Measurements from ENCODE around the gene STX18.
"Not testable (repeated sequence)": the region's sequence is repeated elsewhere in the genome, so short reads cannot be mapped to it uniquely, and the experiment has no call there.

The STX18 gene

DNA sequence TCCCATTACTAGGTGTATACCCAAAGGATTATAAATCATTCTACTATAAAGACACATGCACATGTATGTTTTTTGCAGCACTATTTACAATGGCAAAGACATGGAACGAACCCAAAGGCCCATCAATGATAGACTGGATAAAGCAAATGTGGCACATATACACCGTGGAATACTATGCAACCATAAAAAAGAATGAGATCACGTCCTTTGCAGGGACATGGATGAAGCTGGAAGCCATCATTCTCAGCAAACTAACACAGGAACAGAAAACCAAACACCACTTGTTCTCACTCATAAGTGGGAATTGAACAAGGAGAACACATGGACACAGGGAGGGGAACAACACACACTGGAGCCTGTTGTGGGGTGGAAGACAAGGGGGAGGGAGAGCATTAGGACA lies 31.2 kb downstream of the STX18 start:
- DNase-seq: not testable (repeated sequence)

DNA sequence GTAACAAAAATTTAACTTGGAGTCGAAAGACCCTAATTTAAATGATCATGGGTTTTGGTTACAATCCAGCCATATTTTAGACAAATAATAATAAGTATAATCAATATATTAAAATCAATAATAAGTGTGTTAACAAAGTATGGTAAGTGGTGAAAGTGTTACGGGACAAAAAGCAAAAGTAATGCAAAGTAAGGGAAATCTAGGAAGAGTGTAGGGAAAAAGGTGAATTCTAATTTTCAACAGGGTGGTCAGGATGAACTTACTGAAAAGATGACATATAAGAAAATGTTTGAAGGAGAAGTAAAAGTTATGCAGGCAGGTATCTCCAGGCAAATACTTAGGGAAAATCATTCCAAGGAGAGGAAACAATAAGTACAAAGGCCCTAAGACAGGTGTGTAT lies 32.3 kb downstream of the STX18 start:
- DNase-seq: no peak

DNA sequence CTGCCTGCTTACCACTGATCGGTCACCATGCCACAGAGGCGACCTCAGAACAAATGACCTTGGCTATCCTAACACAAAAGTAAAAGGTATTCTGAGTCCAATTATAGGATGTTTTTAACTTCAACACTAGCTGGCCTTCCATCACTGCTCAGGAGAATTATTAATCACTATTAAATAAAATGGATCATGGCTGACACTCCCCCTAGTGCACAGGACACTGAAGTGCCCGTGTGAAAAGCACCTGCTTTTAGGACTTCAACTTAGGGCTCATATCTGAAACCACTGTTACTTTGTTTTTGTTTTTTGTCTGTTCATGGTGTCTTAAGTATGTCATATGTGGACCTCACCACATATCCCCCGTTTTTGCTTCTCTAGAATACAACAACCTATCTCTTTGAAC lies 33.9 kb downstream of the STX18 start:
- DNase-seq: no peak

DNA sequence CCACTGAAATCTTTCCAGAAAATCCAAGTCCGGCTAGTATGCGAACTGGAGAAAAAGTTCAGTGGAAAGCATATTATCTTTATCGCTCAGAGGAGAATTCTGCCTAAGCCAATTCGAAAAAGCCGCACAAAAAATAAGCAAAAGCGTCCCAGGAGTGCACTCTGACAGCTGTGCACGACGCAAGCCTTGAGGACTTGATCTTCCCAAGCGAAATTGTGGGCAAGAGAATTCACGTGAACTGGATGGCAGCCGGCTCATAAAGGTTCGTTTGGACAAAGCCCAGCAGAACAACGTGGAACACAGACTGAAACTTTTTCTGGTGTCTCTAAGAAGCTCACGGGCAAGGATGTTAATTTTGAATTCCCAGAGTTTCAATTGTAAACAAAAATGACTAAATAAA lies 34.4 kb downstream of the STX18 start:
- no peak for DNase-seq

DNA sequence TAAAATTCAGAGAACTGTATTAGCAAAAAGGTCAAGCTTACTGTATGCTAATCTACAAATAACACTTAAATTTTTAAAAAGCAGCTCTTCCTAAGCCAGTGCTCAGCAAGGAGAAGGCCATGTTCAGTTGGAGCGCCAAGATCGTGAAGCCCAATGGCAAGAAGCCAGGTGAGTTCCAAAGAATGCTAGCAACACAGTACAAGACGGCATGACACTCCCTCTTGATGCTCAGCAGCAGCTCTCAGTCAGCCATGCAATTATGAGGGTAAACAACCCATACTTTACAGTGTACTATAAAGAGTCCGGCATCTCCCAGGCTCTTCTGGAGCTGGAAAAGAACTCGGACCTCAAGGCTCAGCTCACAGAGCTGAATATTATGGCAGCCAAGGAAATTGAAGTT lies 34.9 kb downstream of the STX18 start:
- DNase-seq: peak in 1 of 56 donors; percentile 10

DNA sequence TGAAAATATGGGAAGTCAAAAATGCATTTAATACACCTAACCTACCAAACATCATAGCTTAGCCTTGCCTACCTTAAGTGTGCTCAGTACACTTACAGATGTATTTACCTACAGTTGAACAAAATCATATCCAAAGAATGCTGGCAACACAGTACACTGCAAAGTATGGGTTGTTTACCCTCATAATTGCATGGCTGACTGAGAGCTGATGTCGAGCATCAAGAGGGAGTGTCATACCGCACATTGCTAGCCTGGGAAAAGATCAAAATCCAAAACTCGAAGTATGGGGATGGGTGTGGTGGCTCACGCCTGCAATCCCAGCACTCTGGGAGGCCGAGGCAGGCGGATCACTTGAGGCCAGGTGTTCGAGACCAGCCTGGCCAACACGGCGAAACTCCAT lies 36.6 kb downstream of the STX18 start:
- not testable (repeated sequence) for DNase-seq

DNA sequence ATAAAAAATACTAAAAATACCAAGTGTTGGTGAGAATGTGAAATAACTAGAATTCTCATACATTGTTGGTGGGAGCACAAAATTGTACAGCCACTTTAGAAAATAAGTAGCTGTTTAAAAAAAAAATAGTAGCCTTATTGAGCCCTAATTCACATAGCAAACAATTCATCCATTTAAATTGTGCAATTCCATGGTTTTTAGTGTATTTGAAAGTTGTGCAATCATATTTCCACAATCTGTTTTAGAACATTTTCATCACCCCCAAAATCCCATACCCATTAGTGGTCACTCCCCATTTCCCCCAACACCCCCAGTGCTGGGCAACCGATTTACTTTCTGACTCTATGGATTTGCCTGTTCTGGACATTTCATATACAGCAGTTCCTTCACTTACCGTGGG lies 37.1 kb downstream of the STX18 start:
- no peak for DNase-seq

DNA sequence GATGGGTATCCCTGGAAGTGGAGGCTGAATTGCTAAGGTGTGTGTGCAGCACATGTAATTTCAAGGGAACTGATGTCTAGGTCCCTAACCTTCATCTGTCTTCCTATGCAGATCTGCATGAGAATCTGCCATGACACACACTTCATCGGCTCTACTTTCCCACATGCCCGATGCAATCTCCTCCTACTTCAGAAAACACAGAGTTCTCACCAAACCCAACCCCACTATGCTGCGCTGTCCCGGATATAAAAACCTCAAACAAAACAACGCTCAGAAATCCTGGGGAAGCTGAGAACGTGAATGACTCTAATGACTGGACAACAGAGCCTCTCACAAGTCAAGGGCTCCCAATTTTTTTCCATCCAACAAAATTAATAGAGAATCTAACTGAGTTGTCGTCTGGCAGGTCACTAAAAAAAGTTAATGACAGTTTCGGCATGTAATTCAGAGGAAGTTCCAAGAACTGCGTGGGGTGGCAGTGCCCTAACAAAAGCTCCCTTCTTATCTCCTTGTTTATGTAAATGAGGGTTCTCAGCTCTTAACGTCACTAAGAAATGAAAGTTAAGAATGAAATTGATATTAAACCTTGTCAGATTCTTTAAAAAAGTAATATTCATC lies 39.0 kb downstream of the STX18 start:
- DNase-seq: no peak

DNA sequence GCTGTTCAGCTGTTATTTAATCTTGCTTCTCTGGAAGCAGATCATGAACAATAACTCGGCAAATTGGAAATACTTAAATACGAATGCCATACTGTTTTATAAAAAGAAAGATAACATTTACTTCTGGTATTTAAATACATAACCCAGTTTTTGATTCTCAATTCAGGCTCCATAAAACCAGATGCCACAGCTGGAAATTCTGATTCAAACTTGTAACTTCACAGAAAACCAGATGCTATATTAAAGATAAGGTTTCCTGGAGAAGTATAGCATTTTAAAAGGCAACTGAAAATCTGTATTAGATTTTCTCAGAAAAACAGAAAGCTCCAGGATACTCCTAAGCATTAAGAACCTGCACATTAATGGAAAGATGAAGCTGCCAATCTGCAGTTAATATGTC lies 40.2 kb downstream of the STX18 start:
- DNase-seq: no peak

DNA sequence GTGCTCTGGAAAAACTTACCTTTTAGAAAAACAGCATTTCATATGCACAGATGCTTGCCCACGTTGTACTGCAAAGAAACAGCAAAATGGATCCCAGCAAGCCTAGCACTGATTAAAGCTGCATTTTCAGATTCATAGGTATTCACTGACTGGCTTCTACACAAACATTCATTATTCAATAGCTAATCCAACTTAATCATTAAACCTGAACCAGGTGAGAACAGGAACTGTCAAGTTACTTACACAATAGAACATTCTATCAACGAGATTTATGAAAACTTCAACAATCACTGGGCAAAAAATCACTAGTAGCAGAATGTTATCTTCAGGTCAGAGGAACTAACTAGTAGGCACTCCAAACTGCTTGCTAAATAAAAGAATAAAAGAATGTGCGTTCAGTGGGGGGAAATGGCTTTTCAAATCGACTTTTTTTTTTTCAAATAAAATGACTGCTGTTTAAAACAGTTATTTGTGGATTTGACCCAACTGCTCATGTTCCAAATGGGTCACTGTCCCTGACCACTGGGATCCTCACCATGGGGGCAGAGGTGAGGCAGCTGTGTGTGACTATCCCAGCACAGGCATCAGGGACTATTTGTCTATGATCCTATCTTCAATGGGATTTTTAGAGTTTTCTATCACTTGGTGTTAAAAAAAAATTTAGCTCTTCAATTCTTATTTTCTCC lies 42.3 kb downstream of the STX18 start:
- no peak for DNase-seq

DNA sequence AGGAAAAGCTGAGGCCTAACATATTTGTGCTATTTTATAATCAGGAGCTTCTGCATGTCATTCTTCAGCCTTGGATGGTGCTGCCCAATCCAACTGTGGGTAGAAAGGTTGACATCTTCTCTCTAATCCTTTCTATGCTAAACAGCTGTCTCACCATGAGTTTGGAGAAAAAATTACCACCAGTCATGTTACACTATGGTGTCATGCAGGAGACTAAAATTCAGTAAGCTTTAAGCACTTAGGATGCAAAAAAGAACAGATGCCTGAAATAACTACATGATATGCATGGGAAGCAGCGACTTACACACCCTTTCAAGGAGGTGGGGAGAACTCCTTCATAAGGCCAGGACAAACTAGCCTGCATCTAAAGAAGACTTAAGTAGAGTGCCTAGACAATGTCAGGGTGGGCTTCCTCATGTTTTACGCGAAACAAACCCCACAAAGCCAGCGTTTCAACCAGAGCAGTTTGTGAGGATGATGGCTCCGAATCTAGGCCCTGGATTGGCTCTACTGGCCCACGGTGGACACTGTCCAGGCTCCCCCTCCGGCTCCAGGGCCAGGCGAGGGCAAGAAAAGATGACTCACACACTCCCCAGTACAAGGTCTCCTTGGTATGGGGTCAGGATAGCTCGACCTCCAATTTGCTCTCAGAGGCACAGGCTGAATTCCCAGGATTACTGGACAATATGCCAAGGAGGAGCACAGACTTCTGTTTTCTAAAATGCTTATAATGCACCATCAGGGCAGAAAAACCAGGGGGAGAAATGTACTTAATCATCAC lies 45.1 kb downstream of the STX18 start:
- no peak for DNase-seq

DNA sequence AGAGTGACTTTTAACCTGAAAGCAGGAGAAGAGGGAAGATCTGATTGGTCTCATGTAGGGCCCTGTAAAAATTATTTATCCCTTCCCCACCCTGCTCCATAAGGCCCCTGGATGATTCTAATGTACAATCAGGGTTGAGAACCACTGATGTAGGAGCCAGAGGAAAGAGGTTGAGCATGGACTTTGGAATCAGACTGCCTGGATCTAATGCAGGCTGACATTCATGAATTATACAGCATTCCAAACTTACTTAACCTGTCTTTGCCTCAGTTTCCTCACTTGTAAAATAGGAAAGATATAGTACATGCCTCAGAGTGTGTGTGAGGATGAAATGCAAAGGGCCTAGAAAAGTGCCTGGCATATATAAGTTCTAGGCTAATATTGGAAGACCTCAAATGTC lies 47.0 kb downstream of the STX18 start:
- DNase-seq: no peak

DNA sequence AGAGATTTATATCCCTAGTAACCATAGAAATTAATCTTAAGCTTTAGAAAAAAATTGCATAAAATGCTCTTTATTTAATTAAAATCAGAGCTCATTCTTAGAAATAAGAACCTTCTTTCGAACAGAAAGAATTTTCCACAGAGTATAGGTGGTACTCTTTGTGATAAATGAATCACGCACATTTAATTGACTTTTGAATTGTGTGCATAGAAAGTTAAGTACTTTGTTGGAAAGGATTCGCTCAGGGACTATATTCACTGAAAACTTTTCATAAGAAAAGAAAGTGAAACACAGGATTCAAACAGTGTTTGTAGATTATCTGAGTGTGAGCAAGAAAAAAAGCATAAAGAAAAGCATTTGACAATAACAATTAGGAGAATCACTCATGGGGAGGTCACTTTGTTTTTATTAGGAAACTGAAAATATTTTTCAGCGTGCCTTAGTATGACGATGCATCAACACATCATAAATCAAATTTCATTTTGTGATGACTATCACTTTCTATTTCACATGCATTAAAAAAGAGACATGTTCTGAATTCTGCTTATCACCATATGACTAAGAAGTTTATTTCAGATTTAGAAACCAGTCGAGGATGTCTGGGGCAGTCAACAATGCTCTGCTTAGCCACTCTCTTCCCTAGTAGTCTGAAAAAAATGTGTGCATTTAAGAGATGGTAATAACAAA lies 49.5 kb downstream of the STX18 start:
- no peak for DNase-seq

DNA sequence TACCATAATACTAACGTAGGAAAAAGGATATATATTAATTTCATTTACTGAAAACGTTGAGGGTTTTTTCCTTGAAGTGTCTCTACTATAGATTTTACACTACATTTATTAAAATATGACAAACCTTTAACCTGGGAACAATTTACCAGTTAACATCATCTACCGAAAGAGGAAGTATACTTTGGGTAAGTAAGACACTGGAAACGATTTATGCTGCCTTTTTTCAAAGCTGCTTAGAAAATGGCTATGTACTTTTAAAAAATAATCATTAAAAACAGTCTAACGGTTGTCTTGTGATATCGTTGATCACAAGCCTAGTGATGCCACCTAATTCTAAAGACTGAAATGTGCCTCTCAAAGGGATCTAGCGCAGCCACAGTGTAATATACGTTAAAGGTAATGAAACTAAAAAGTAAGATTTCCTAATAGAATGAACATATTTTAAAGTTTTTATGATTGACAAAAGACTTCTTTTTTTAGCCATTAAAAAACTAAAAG lies 50.4 kb downstream of the STX18 start:
- no peak for DNase-seq

DNA sequence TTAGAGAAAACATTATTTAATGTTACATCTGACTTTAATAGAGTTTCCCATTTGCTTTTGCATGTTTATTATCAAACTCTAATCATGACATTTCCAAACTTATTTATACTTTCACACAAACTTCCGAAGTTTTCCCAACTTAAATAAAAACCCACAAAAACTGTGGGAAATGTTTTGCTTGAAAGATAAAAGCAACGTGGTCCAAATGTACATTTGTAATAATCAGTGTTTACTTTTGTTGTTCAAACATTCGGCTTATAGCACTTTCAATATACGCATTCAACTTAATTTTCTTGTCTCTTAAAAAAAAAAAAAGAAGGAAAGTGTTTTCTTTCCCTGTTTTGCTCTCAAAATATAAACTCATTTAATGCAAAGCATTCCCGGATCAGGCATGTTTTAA lies 51.0 kb downstream of the STX18 start:
- no peak for DNase-seq

DNA sequence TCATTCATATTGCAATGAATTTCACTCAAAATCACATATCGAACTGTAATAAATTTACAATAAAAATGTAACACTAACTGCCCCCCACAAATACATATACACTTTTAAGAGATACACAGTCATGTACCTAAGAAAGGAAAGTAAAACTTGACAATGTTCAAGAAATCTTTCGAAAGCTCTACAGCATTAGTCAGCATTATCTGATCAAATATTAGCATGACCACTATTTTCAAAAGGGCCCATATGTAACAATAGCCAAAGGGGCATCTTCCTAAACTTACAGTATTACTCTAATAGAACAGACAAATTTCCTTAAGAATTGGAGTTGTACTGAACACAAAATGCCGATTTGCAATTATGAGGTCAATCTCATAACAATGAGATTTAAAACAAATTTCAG lies 51.8 kb downstream of the STX18 start:
- no peak for DNase-seq

DNA sequence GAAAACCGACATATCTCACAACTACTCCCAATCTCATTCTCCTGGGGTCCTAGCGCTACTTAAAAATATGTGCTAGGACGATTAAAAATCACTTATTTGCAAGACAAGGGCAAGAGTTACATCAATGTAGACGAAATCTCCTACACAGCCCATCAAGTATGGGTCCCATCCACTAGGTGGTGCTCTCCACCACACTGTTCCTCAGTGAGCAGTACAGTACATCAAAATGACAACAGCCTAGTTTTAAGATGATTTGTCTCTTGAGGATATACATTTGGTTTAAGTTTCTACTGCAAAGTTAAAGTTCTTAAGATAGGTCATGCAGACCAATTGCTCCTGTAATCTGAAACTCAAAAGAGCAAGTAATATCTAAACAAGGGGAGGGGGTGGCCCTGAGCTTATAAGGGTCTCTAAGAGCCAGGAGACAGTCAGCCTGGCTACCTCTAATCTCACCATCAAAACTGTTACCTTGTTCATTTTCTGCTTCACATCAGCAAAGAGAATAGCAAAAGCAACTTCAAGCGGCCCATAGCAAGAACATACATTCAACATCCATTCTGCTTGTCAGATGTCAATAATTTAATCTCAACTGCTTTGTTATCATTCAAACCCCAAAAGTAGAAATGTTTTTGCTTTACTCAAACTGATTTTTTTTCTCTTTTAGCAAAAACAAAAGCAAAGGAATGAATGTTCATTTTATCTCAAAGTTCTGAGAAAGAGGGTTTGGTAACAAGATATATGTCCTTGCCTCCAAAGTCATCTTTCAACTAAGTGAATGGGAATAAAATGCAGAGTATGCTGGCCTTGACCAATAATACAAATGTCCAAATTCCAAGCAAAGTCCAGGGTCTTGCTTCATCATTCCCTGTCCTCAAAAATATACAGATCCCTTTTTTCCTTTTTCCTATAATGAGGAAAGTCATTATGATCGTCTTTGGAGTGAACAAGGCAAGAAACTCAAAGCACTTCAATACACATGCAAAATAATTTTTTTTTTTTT lies 53.1 kb downstream of the STX18 start:
- DNase-seq: peak in 31 of 56 donors; percentile 16 to 80 (median 43)

DNA sequence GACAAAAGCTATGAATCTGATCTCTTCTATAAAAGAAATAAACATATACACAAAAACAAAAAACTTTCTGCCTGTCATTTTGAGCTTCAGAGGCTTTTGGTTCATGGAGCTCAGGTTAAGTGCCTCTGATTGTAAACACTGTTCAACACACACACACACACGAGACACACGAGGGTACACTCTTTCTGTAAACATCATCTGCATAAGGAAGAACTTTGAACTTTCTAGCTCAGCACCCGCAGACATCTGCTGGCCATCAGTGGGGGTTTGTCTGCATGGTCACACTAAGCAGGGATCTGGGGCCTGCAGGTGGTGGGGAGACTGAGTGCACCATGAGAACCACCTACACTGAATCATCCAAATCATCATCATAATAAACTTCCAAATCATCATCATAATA lies 54.9 kb downstream of the STX18 start:
- no peak for DNase-seq

DNA sequence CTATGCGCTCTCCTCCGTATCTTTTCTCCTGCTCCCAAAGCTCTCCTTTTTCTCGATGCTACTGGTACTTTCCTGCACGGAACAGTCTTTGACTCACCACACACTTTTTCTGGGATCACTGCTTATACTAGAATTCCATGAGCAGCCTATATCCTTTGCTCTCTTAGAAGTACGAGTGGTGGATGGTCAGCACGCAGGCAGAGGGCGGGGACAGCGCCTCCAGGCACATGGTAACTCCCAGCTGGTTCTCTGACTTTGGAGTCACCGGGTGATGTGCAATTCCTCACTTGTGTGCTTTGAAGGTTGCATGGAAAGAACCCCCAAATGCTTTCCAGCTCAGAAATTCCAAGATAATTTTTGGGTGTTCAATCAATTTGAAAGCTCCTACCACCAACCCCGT lies 56.0 kb downstream of the STX18 start:
- no peak for DNase-seq

DNA sequence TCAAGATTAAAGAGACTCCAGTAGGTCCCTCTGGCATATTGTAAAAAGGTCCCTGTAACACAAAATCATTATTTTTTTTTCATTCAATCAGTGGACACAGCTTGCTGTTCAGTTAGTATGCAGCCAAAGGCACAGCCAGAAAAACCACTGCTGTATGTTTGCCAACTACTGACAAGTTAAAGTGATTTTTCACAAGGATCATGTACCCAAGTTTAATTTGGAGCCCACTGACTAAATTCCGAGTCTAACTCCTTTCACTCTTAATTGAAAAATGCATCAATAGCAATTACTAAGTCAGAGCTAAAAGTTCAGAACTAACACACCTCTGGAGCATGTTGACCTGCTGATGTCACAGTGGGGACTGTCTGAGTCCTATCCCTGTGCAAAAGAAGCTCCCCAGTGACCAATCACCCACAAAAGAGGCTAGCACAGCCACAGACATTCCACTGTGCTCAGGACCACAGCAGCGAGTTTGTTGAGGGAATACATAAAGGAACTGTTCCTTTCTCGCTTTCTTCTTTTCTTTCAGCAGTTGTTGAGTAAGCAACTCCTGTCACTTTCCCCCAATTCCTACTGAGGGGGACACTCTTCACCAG lies 60.4 kb downstream of the STX18 start:
- peak in 8 of 56 donors; percentile 23 to 73 (median 60) for DNase-seq

Data from amygdala (tissue), 56 donors.